Hematopoietic multipotent progenitor cell treated with erythropoietin and hydrocortisone succinate and interleukin-3 and kit ligand, for 15 days (in vitro differentiated cells): Measurements from ENCODE around the gene TMEM106C.

Experiments
- DNase-seq: peaks from one replicate; pipeline ENCODE4 v3.0.0-alpha.2; 2015; ENCODE audit warnings: low spot score

Gene TMEM106C

DNA sequence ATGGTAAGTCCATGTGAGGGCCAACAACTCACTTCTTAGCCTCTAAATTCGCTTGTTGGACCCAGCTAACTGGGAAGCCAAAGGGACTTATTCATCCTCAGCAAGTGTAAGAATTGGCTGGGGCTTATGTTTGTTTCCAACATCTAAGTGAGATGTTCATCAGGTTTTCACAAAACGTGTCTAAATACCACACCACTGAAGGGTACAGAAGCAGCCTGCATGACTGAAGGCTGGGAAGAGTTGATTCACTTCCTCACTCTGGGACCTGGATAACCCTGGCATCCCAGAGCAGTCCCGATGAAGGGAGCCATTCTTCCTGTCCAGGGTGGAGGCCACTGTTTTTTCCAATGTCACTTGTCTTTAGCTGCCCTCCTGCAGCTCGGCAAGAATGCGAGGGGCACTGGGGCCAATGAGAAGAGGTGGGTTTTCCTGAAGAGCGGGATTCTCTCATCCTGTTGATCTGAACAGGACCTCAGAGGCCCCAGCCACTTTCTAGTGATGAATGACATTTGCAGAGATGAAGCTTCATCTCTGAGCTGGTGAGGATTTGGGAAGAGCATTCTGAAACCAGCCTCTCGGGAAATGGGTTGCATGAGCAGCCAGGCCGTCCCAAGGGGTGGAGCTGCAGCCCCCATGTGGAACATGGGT, 53.1 kb downstream of the TMEM106C start:
- DNase-seq, result no peak

- DNase-seq, result no peak
These were observed 54.1 kb downstream of the TMEM106C start for GRCh38 chr12:48017496-48017895.

- no peak for DNase-seq
These were observed 54.7 kb downstream of the TMEM106C start for GRCh38 chr12:48017921-48018617.
